Measurements from ENCODE around the gene BCKDK. TPM values are rescaled to one million over a fixed set of nuclear protein-coding genes. Genes with fewer than 3 reads are reported as not detected.

The BCKDK gene
- total RNA-seq, 1 donor from 2014 or later = 43.5 TPM

GRCh38 chr16:31078597-31079341 lies 29.4 kb upstream of the BCKDK start:
- Mint-ChIP-seq H3K36me3 (ENCODE audit: low read depth) (peaks cover 11% of the 10 kb centered on the region), H3K9me3 (no peaks in the 10 kb centered on the region), H3K4me1 (peaks cover 12% of the 10 kb centered on the region), H3K27me3 (ENCODE audit: low read depth) (peaks cover 2% of the 10 kb centered on the region), H3K4me3 (peak overlapping the region; percentile 34), H3K27ac (ENCODE audit: unreplicated experiment) (no peak overlapping the region)
- TF ChIP-seq CTCF (conservative IDR thresholded peaks at IDR 0.05) = no peak
- DNase-seq (ENCODE audit: low read depth, low spot score) = no peak

GRCh38 chr16:31079342-31079944 lies 28.7 kb upstream of the BCKDK start:
- DNase-seq (ENCODE audit: low read depth, low spot score) = no peak
- no peak overlapping the region for H3K27ac Mint-ChIP-seq (ENCODE audit: unreplicated experiment)
- peaks cover 12% of the 10 kb centered on the region for H3K4me1 Mint-ChIP-seq
- TF ChIP-seq CTCF (conservative IDR thresholded peaks at IDR 0.05) = no peak
- H3K36me3 Mint-ChIP-seq (ENCODE audit: low read depth) = peaks cover 11% of the 10 kb centered on the region
- H3K4me3 Mint-ChIP-seq = no peak overlapping the region
- H3K9me3 Mint-ChIP-seq = no peaks in the 10 kb centered on the region
- peaks cover 2% of the 10 kb centered on the region for H3K27me3 Mint-ChIP-seq (ENCODE audit: low read depth)

- Mint-ChIP-seq H3K36me3 (ENCODE audit: low read depth) (peaks cover 11% of the 10 kb centered on the region), H3K27me3 (ENCODE audit: low read depth) (peaks cover 2% of the 10 kb centered on the region), H3K4me1 (peaks cover 5% of the 10 kb centered on the region), H3K4me3 (no peak overlapping the region), H3K9me3 (no peaks in the 10 kb centered on the region), H3K27ac (ENCODE audit: unreplicated experiment) (no peak overlapping the region)
- TF ChIP-seq CTCF (conservative IDR thresholded peaks at IDR 0.05) = no peak
- DNase-seq (ENCODE audit: low read depth, low spot score) = no peak
These were observed 28.1 kb upstream of the BCKDK start for GRCh38 chr16:31080035-31080629.

GRCh38 chr16:31080756-31081419 lies 27.3 kb upstream of the BCKDK start:
- Mint-ChIP-seq H3K9me3 (no peaks in the 10 kb centered on the region), H3K4me1 (peaks cover 4% of the 10 kb centered on the region), H3K27ac (ENCODE audit: unreplicated experiment) (no peak overlapping the region), H3K36me3 (ENCODE audit: low read depth) (peaks cover 11% of the 10 kb centered on the region), H3K27me3 (ENCODE audit: low read depth) (peaks cover 2% of the 10 kb centered on the region), H3K4me3 (peak overlapping the region; percentile 19)
- DNase-seq (ENCODE audit: low read depth, low spot score) = no peak
- no peak for TF ChIP-seq CTCF (conservative IDR thresholded peaks at IDR 0.05)

GRCh38 chr16:31081428-31082351 lies 26.5 kb upstream of the BCKDK start:
- Mint-ChIP-seq H3K4me1 (peaks cover 4% of the 10 kb centered on the region), H3K36me3 (ENCODE audit: low read depth) (peaks cover 11% of the 10 kb centered on the region), H3K4me3 (peak overlapping the region; percentile 40), H3K27me3 (ENCODE audit: low read depth) (peaks cover 2% of the 10 kb centered on the region), H3K9me3 (no peaks in the 10 kb centered on the region), H3K27ac (ENCODE audit: unreplicated experiment) (peak overlapping the region; percentile 72)
- TF ChIP-seq CTCF (conservative IDR thresholded peaks at IDR 0.05) = no peak
- no peak for DNase-seq (ENCODE audit: low read depth, low spot score)

All from neural crest cell (in vitro differentiated cells).